Stomach (tissue), 9 donors: ENCODE measurements around the gene GLP2R. TPM values are rescaled to one million over a fixed set of nuclear protein-coding genes. Genes with fewer than 3 reads are reported as not detected.
A peak's percentile ranks its signal among the peaks of the same experiment; 100 is the strongest.

ENCODE experiments used
- DNase-seq, 2 donors: peaks; one replicate each; pipeline versions ENCODE4 v3.0.0 to v3.0.0-alpha.2; 2013 to 2019
- H3K27ac ChIP-seq, 5 donors: fragments of 200-600 bp in 4 of 5; sonication (generic) in 4 of 5; one replicate each; pipeline ENCODE4 v1.5.1; 2013 to 2019; ENCODE audit warnings: mild to moderate bottlenecking in 1 of 5, moderate library complexity in 1 of 5
- H3K27me3 ChIP-seq, 3 donors: fragments of 200-600 bp; sonication (generic); one replicate each; pipeline ENCODE4 v1.5.1; 2017 to 2019; ENCODE audit warnings: mixed run types in 1 of 3
- H3K36me3 ChIP-seq, 4 donors: fragments of 200-600 bp; sonication (generic); 1 replicate in 3 of 4; 2 replicates in 1 of 4; pipeline ENCODE4 v1.5.1; 2016 to 2019
- H3K4me1 ChIP-seq, 4 donors: fragments of 200-600 bp; sonication (generic); one replicate each; pipeline ENCODE4 v1.5.1; 2016 to 2019
- H3K4me3 ChIP-seq, 4 donors: fragments of 200-600 bp; sonication (generic) in 3 of 4; one replicate each; pipeline ENCODE4 v1.5.1; 2016 to 2019; ENCODE audit warnings: mild to moderate bottlenecking in 1 of 4
- H3K9me3 ChIP-seq, 4 donors: fragments of 200-600 bp; sonication (generic); one replicate each; pipeline ENCODE4 v1.5.1; 2016 to 2019
- EP300 ChIP-seq: sonication (generic); formaldehyde crosslinking; IDR thresholded peaks from one replicate; pipeline ENCODE4 v1.6.1; 2017; ENCODE audit warnings: antibody characterized with exemption
- POLR2A ChIP-seq, 4 donors: fragments of 450-650 bp; IDR thresholded peaks; one replicate each; pipeline ENCODE4 v1.6.1; 2016; ENCODE audit warnings: antibody characterized with exemption in 4 of 4, control low read depth in 2 of 4, mild to moderate bottlenecking in 1 of 4, moderate library complexity in 1 of 4
- POLR2AphosphoS5 ChIP-seq, 3 donors: sonication (generic); formaldehyde crosslinking; IDR thresholded peaks; one replicate each; pipeline ENCODE4 v1.6.1; 2016; ENCODE audit warnings: antibody characterized with exemption in 3 of 3
- WGBS, 5 donors: extraction: QIAGEN DNeasy Blood & Tissue Kit in 3 of 5; methylation state at CpG; one replicate each; pipeline versions ENCODE4 v1.1.5 to v1.1.7; 2013 to 2018; 5-methylcytosine and 5-hydroxymethylcytosine counted together
- intact Hi-C: fragments of 100-400 bp; cut with DNase I; formaldehyde crosslinking; loops from one replicate; pipeline ENCODE4 v1.15.1; 2023; ENCODE audit warnings: low total_unique reads
- polyA plus RNA-seq, 3 donors: library from polyadenylated mRNA; stranded (reverse); fragments of 200-250 nt; gene quantifications; one replicate each; pipeline ENCODE4 v1.2.3, GENCODE V29; 2013
- total RNA-seq, 5 donors: library from RNA; depleted of rRNA; stranded (reverse); fragments of >200 nt; gene quantifications; one replicate each; pipeline versions ENCODE4 v1.1.0 to v1.2.3, GENCODE V29; 2014 to 2016
- TF ChIP-seq, protein P1 (sequence below), 7 experiments: fragments of 450-650 bp in 4 of 7; fragments of 200-600 bp in 3 of 7; sonication (generic) in 3 of 7; IDR thresholded peaks; one replicate each; pipeline ENCODE4 v1.5.1; 2016 to 2019; ENCODE audit warnings: antibody characterized with exemption in 7 of 7, control low read depth in 2 of 7, mild to moderate bottlenecking in 1 of 7
- donor health status: healthy with polysubstance abuse.
- donor health status: Bipolar disorder and iron deficiency.
- donor health status: healthy.

The GLP2R gene
- total and polyA plus RNA-seq, 8 donors, result 0.40 to 15.4 (median 5.8) TPM

DNA sequence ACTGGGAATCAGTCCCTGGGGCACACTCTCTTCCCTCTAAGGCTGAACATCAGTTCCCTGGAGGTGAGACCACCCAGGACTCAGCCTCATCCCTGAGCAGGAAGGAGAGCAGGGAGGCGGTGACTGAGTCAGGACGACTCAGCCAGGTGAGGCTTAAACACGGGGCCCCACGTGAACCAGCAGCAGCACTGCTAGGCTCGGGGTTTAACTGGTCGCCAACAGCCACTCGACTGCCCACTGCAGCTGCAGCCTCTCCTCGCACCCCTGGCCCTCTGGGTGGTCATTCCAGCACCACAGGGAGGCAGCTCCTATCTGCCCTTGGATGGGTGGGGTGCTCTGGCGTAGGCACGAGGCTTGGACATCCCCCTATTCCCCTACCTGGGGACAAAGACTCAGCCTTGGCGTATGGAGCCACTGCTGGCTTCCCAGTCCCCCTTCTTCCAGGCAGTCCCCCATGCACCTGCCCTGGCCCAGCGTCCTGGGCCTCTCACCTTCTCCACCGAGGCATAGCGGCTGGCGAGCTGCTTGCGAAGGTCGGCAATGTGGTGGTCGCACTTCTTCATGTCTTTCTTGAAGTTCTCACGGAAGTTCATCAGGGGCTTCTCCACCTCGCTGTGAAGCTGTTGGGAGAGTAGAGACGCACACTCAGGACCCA, 100.6 kb downstream of the GLP2R start:
- Histone ChIP-seq H3K9me3 (no peaks in the 10 kb centered on the region), H3K4me3 (no peak overlapping the region), H3K27ac (no peak overlapping the region), H3K4me1 (peaks cover 0 to 5% (median 2%) of the 10 kb centered on the region in 4 donors), H3K27me3 (peaks cover 0 to 8% (median 0%) of the 10 kb centered on the region in 3 donors), H3K36me3 (peaks cover 0 to 28% (median 2%) of the 10 kb centered on the region in 4 donors)
- DNase-seq, result no peak
- TF ChIP-seq EP300, result no peak
- no peak for TF ChIP-seq POLR2A (IDR thresholded peaks at IDR 0.05)
- TF ChIP-seq, protein P1, sequence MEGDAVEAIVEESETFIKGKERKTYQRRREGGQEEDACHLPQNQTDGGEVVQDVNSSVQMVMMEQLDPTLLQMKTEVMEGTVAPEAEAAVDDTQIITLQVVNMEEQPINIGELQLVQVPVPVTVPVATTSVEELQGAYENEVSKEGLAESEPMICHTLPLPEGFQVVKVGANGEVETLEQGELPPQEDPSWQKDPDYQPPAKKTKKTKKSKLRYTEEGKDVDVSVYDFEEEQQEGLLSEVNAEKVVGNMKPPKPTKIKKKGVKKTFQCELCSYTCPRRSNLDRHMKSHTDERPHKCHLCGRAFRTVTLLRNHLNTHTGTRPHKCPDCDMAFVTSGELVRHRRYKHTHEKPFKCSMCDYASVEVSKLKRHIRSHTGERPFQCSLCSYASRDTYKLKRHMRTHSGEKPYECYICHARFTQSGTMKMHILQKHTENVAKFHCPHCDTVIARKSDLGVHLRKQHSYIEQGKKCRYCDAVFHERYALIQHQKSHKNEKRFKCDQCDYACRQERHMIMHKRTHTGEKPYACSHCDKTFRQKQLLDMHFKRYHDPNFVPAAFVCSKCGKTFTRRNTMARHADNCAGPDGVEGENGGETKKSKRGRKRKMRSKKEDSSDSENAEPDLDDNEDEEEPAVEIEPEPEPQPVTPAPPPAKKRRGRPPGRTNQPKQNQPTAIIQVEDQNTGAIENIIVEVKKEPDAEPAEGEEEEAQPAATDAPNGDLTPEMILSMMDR (IDR thresholded peaks at IDR 0.05), result no peak
- no peak for TF ChIP-seq POLR2AphosphoS5 (IDR thresholded peaks at IDR 0.05)
- intact Hi-C loops, result no loop called here
- WGBS, 5 donors, result 76 to 86% (median 83%) methylated on average over 16 to 21 of the region's 21 CpGs

DNA sequence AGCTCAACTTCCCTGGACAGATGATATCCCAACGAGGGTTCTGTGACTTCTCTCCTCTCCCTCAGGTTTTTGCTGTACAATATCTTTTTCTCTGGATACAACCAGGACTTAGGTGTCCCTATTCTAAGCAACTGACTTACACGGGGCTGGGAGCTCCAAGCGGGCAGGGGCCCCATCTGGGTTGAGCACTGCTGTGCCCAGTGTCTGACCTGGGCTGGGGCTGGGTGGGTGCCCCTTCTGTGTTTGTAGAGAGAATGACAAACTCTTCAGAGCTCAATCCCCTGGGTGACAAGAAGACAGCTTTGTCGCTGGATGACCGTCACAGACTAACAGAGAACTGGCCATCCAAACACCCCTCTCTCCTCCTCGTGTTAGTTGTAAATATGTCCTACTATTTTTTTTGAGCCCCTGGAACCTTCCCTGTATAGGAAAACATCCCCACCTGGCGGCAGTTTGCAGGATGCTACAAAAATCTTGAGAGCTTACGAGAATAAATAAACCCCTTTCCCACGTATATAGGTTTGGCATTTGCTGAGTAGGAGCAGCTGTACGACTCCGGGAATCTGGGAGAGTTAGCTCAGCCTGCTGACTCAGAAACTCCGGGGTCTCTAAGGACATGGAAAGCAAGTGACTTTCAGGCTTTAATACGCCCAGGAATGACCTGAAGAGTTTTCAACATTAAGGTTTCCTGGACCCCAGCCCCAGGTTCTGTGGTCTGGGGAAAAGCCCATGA, 103.0 kb downstream of the GLP2R start:
- intact Hi-C loops, result no loop called here
- peak overlapping the region in 2 of 5 donors; percentile 7 to 29 for H3K27ac ChIP-seq
- 32 to 36% (median 33%) methylated on average over 13 of the region's 13 CpGs for WGBS, 5 donors

DNA sequence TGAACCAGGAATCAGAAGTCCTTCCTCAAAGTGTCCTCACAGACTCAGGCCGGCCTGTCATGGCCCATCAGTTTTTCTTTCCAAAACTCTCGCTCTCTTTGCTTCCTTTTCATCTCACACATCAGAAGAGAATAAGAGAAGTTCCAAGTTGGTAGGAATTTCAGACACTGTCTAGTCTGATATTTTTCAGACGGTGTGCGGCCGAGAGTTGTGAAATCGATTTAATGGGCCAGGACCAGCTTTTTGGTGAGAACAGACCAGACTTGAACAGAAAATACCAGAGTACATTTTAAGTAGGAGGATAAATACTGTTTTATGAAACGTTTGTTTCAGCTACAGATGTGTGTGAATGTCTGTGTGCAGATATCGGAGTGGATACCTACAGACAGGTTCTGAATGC, 104.1 kb downstream of the GLP2R start:
- 67 to 85% (median 83%) methylated on average over 8 of the region's 8 CpGs for WGBS, 5 donors
- intact Hi-C loops, result no loop called here

More for the DNA sequence above, 103.0 kb downstream of the GLP2R start:
- peaks cover 0 to 19% (median 2%) of the 10 kb centered on the region in 4 donors for H3K36me3 ChIP-seq
- DNase-seq, result peak in 1 of 2 donors; percentile 84
- peaks cover 0 to 5% (median 2%) of the 10 kb centered on the region in 4 donors for H3K4me1 ChIP-seq
- no peaks in the 10 kb centered on the region for H3K9me3 ChIP-seq
- no peak for TF ChIP-seq POLR2A (IDR thresholded peaks at IDR 0.05)
- TF ChIP-seq, protein P1 (IDR thresholded peaks at IDR 0.05), result peak in 2 of 7 experiments; percentile 12 to 24
- peak in 1 of 3 donors; percentile 38 for TF ChIP-seq POLR2AphosphoS5 (IDR thresholded peaks at IDR 0.05)
- peaks cover 0 to 17% (median 0%) of the 10 kb centered on the region in 3 donors for H3K27me3 ChIP-seq
- no peak overlapping the region for H3K4me3 ChIP-seq

More for the DNA sequence above, 104.1 kb downstream of the GLP2R start:
- DNase-seq, result no peak
- Histone ChIP-seq H3K27ac (no peak overlapping the region), H3K27me3 (peaks cover 0 to 17% (median 0%) of the 10 kb centered on the region in 3 donors), H3K9me3 (no peaks in the 10 kb centered on the region), H3K4me1 (peaks cover 0 to 4% (median under 1%) of the 10 kb centered on the region in 4 donors), H3K36me3 (peaks cover 0 to 28% (median 4%) of the 10 kb centered on the region in 4 donors), H3K4me3 (no peak overlapping the region)
- TF ChIP-seq POLR2AphosphoS5 (IDR thresholded peaks at IDR 0.05) (no peak), EP300 (no peak), POLR2A (IDR thresholded peaks at IDR 0.05) (no peak)
- TF ChIP-seq, protein P1 (IDR thresholded peaks at IDR 0.05), result no peak
